OCI-LY1 (cell line): ENCODE results near the gene CACNB3.

Experiments used
- CTCF ChIP-seq: fragments of 200-600 bp; sonication (generic), shearing (Covaris generic); IDR thresholded peaks from 2 replicates; pipeline ENCODE4 v1.5.1; 2017; ENCODE audit warnings: mild to moderate bottlenecking, antibody characterized with exemption, low read length, moderate library complexity, mixed read lengths
- EZH2 ChIP-seq: fragments of 200-600 bp; sonication (generic), shearing (Covaris generic); IDR thresholded peaks from 2 replicates; pipeline ENCODE4 v1.8.0; 2017; ENCODE audit warnings: borderline replicate concordance, mixed run types, mild to moderate bottlenecking, antibody characterized with exemption, low read length, moderate library complexity, mixed read lengths

- TF ChIP-seq EZH2, result no peak
- no peak for TF ChIP-seq CTCF
These were observed 10.3 kb upstream of the CACNB3 start for GRCh38 chr12:48807981-48808380.
